A673 (cell line): Measurements from ENCODE around the gene C1orf35. TPM values are rescaled to one million over a fixed set of nuclear protein-coding genes. Genes with fewer than 3 reads are reported as not detected.
A peak's percentile ranks its signal among the peaks of the same experiment; 100 is the strongest.

Experiments
- BruUV-seq: library from RNA; stranded (reverse); fragments of 400-500 nt; replicated peaks from 2 replicates; lab custom pipeline; 2021; lab: Mats Ljungman, UMichigan
- CTCF ChIA-PET: fragments of 300-600 bp; sonication (Branson Sonifier 250); formaldehyde crosslinking; loops from one replicate; lab custom pipeline; 2022; ENCODE audit warnings: antibody characterized with exemption; lab: Charles Lee
- POLR2A ChIA-PET: fragments of 300-600 bp; sonication (Branson Sonifier 250); formaldehyde crosslinking; loops from one replicate; lab custom pipeline; 2022; ENCODE audit warnings: antibody characterized with exemption; ENCODE audit not compliant: low non-redundant PET; lab: Charles Lee
- DNase-seq: peaks from one replicate; pipeline ENCODE4 v3.0.0-alpha.2; 2015; ENCODE audit warnings: low spot score
- H3K27ac ChIP-seq: fragments of 200-600 bp; sonication (generic); 2 replicates; pipeline ENCODE4 v1.5.1; 2016; ENCODE audit warnings: mixed run types, low read depth, mild to moderate bottlenecking, mixed read lengths, antibody characterized with exemption, low read length; ENCODE audit not compliant: poor library complexity, severe bottlenecking
- H3K27me3 ChIP-seq: fragments of 200-600 bp; sonication (generic); replicated peaks from 2 replicates; pipeline ENCODE4 v1.6.1; 2017; ENCODE audit warnings: mixed run types, low read depth, mild to moderate bottlenecking, mixed read lengths, antibody characterized with exemption, low read length; ENCODE audit not compliant: insufficient read depth, poor library complexity
- H3K36me3 ChIP-seq: fragments of 200-600 bp; sonication (generic); 2 replicates; pipeline ENCODE4 v1.6.1; 2016; ENCODE audit warnings: mixed run types, mild to moderate bottlenecking, mixed read lengths, antibody characterized with exemption, low read length; ENCODE audit not compliant: insufficient read depth, poor library complexity, severe bottlenecking
- H3K4me1 ChIP-seq: fragments of 200-600 bp; sonication (generic); 2 replicates; pipeline ENCODE4 v1.6.1; 2017; ENCODE audit warnings: mixed run types, mild to moderate bottlenecking, mixed read lengths, antibody characterized with exemption, low read length; ENCODE audit not compliant: insufficient read depth, poor library complexity, severe bottlenecking
- H3K4me3 ChIP-seq: fragments of 200-600 bp; sonication (generic); 2 replicates; pipeline ENCODE4 v1.5.1; 2016; ENCODE audit warnings: low read depth, mixed run types, mild to moderate bottlenecking, mixed read lengths, low read length; ENCODE audit not compliant: poor library complexity, severe bottlenecking
- H3K9me3 ChIP-seq: fragments of 200-600 bp; sonication (generic); 2 replicates; pipeline ENCODE4 v1.6.1; 2016; ENCODE audit warnings: mixed run types, low read depth, mild to moderate bottlenecking, mixed read lengths, antibody characterized with exemption, low read length; ENCODE audit not compliant: poor library complexity, severe bottlenecking
- CTCF ChIP-seq: fragments of 300-800, 200-600 bp; sonication (generic); conservative IDR thresholded peaks from 2 replicates; pipeline ENCODE4 v1.5.1; 2017; ENCODE audit warnings: low read depth, mild to moderate bottlenecking, antibody characterized with exemption, low read length, moderate library complexity, mixed read lengths
- EZH2 ChIP-seq: fragments of 200-600 bp; sonication (generic); IDR thresholded peaks from 2 replicates; pipeline ENCODE4 v1.6.1; 2017; ENCODE audit warnings: borderline replicate concordance, low read depth, mild to moderate bottlenecking, mixed read lengths, antibody characterized with exemption, low read length; ENCODE audit not compliant: poor library complexity, severe bottlenecking
- intact Hi-C: fragments of 100-400 bp; cut with micrococcal nuclease; formaldehyde crosslinking; loops from one replicate; pipeline ENCODE4 v1.10.0; 2022; ENCODE audit not compliant: unreplicated experiment
- total RNA-seq: library from RNA; stranded (reverse); gene quantifications from 2 replicates; pipeline ENCODE4 v1.2.3, GENCODE V29; 2021

Gene C1orf35
- total RNA-seq, 1 experiment from 2014 or later = 27.5 TPM

GRCh38 chr1:228074954-228075730 is 28.0 kb downstream of the C1orf35 start:
- BruUV-seq = no TSS peak
- H3K36me3 ChIP-seq = no peaks in the 10 kb centered on the region
- POLR2A ChIA-PET = no interaction called here

GRCh38 chr1:228073857-228074545 is 29.1 kb downstream of the C1orf35 start:
- no peaks in the 10 kb centered on the region for H3K9me3 ChIP-seq
- no peak for DNase-seq

More at GRCh38 chr1:228074954-228075730, 28.0 kb downstream of the C1orf35 start:
- Histone ChIP-seq H3K27me3 (peaks cover 13% of the 10 kb centered on the region), H3K4me3 (no peak overlapping the region), H3K4me1 (no peaks in the 10 kb centered on the region), H3K27ac (no peak overlapping the region), H3K9me3 (no peaks in the 10 kb centered on the region)
- no peak for TF ChIP-seq CTCF
- no peak for TF ChIP-seq EZH2
- intact Hi-C loops = loop anchor here (5.0 to 10.0 kb wide), 2 partner anchors 73 to 310 kb away; no protein-coding TSS in a partner anchor
- CTCF ChIA-PET = interaction anchor here (1.6 kb wide), 1 partner anchor 76 kb away, joined by 4 read pairs; no protein-coding TSS in a partner anchor
- no peak for DNase-seq

More at GRCh38 chr1:228073857-228074545, 29.1 kb downstream of the C1orf35 start:
- no peaks in the 10 kb centered on the region for H3K36me3 ChIP-seq
- CTCF ChIA-PET = interaction anchor here (1.6 kb wide), 1 partner anchor 75 kb away, joined by 4 read pairs; no protein-coding TSS in a partner anchor
- H3K4me3 ChIP-seq = no peak overlapping the region
- no TSS peak for BruUV-seq
- POLR2A ChIA-PET = no interaction called here
- intact Hi-C loops = loop anchor here (10.0 kb wide), 1 partner anchor 309 kb away; no protein-coding TSS in a partner anchor
- TF ChIP-seq EZH2 (no peak), CTCF (peak; percentile 37)
- peaks cover 20% of the 10 kb centered on the region for H3K27me3 ChIP-seq
- H3K4me1 ChIP-seq = no peaks in the 10 kb centered on the region
- H3K27ac ChIP-seq = no peak overlapping the region
